HFF-Myc (cell line): ENCODE results near the gene CAMTA1.

Experiments used
- DNase-seq: peaks from one replicate; pipeline ENCODE4 v3.0.0-alpha.2; 2011; ENCODE audit warnings: low read depth; ENCODE audit errors: extremely low read depth
- H3K4me3 ChIP-seq: replicated peaks from 2 replicates; pipeline ENCODE4 v1.5.1; 2011; ENCODE audit warnings: low read depth, mild to moderate bottlenecking, control low read depth, low read length
- CTCF ChIP-seq: IDR thresholded peaks from 2 replicates; pipeline ENCODE4 v1.5.1; 2012; ENCODE audit warnings: mild to moderate bottlenecking, low read depth, low read length, control low read depth; ENCODE audit errors: missing control alignments

CAMTA1 gene

GRCh38 chr1:6779089-6779805 lies 6.0 kb upstream of the CAMTA1 start:
- no peak overlapping the region for H3K4me3 ChIP-seq
- TF ChIP-seq CTCF = no peak
- DNase-seq = no peak

- DNase-seq = no peak
- no peak overlapping the region for H3K4me3 ChIP-seq
- TF ChIP-seq CTCF = no peak
Observed at GRCh38 chr1:6782151-6782550, 3.1 kb upstream of the CAMTA1 start.

GRCh38 chr1:6783221-6783620 lies 2.0 kb upstream of the CAMTA1 start:
- H3K4me3 ChIP-seq = peak overlapping the region; percentile 73; the same call in 1 of the 2 replicates
- TF ChIP-seq CTCF = no peak
- no peak for DNase-seq

- DNase-seq = no peak
- peak overlapping the region; percentile 73 for H3K4me3 ChIP-seq
- TF ChIP-seq CTCF = no peak
Observed at GRCh38 chr1:6783936-6784559, 1.2 kb upstream of the CAMTA1 start.

DNA sequence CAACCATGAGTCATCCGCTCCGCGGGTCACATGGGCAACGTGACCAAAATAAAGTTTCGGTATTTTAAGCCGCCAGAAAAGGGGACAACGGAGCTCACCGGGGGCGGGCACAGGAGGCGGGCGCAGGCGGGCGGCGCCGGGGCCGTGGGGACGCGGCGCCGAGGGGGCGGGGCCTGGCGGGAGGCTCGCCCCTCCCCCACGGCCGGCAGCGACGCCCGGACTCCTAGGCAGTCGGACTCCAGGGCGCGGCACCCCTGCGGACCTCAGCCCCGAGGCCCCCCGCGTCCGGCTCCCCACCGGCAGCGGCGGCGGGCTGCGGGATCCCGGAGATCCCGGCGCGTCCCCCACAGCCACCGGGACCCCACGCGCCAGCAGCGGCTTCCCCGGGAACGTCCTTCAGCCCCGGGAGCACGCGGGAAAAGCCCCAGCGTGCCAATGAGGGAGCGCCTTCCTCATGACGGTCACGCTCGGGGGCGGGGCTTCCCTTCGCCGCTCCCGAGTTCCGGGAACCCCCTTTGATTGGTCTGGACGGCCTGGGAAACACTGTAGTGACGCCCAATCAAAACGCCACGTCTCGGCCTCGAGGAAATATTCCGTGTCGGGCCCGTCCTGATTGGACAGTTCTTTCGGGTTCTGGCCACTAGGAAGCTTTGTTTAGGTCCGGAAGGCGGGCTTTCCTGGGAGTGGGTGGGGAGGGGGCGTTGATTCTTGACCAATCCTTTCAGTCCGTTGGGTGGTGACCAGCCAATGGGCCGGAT lies 515 bp upstream of the CAMTA1 start:
- DNase-seq = peak; percentile 100
- no peak for TF ChIP-seq CTCF
- H3K4me3 ChIP-seq = peak overlapping the region; percentile 73

DNA sequence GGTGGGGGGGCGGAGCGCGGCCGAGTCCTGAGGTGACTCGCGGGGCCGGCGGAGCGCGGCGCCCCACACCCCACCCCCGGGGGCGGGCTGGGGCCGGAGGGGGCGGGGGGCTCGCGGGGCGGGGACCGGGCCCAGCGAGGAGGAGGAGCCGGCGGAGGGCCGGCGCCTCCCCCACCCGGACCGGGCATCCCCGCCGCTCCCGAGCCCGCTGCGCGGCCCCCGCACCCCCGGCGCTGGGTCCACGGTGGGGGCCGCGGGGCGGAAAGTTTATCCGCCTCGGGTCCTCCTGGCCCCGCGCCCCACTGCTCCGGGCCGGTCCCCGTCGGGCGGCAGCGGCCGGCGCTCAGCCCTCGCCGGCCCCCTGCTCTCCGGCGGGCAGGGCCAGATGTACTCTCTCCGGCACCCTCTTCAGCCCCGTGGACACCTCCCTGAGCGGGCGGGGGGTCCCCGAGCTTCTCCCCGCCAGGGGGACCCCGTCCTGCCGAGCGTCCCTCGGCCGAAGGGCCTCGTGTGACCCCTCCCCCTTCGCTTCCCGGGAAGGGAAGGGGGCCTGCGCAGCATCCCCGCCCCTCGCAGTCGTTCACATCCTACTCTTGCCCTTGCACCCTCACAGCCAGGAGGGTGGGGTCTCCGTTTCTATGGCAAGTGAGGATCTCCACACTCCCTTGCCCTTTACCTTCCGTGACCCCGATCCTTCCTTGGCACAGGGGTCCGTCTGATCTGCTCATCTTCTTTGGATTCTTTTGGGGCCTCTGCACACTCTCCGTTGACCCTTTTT lies 663 bp downstream of the CAMTA1 start:
- H3K4me3 ChIP-seq = peak overlapping the region; percentile 68
- no peak for DNase-seq
- TF ChIP-seq CTCF = peak; percentile 5
